ENCODE results near the gene ABCD1.

The ABCD1 gene

DNA sequence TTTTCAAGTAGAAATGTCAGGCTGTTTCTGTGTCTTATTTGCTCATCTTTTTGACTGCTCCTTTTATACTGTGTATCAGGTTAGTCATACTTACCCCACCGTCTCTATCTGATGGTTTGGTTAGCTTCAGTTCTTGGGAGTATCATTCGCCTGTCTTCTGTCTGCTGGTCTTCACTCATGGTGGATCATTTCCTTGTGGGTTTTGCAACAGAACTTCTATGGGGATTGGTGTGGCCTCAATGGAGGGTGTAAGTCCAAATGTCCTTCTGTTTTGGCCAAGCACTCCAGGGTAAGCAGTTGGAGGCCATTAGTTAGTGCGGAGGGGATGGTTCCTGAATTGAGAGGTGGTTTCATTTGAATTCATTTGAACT lies 7.2 kb downstream of the ABCD1 start:
- peaks cover 18% of the 10 kb centered on the region for H3K4me1 ChIP-seq (ENCODE audit: insufficient read depth, low read length, poor library complexity, severe bottlenecking)
- H3K27me3 ChIP-seq (ENCODE audit: insufficient read depth, low read length, poor library complexity, severe bottlenecking): no peaks in the 10 kb centered on the region
- H4K20me1 ChIP-seq (ENCODE audit: insufficient read depth, low read length, poor library complexity, severe bottlenecking): no peaks in the 10 kb centered on the region
- H3F3A ChIP-seq (ENCODE audit: low read depth): no peaks in the 10 kb centered on the region
- H2AFZ ChIP-seq (ENCODE audit: low read length): no peak overlapping the region
- H3K79me2 ChIP-seq (ENCODE audit: insufficient read depth, low read length): no peaks in the 10 kb centered on the region
- H3K9ac ChIP-seq (ENCODE audit: low read depth, low read length, poor library complexity, severe bottlenecking): no peak overlapping the region
- no peak overlapping the region for H3K4me3 ChIP-seq (ENCODE audit: low read length, poor library complexity, severe bottlenecking)
- H3K9me2 ChIP-seq (replicated peaks; ENCODE audit: low read depth, low read length): no peaks in the 10 kb centered on the region
- no peak overlapping the region for H3K4me2 ChIP-seq (ENCODE audit: low read depth, low read length, poor library complexity, severe bottlenecking)
- H3K9me3 ChIP-seq (ENCODE audit: insufficient read depth, low read depth, low read length): no peaks in the 10 kb centered on the region
- H3K36me3 ChIP-seq (ENCODE audit: insufficient read depth, low read length): no peaks in the 10 kb centered on the region
- TF ChIP-seq EZH2phosphoT487 (IDR thresholded peaks at IDR 0.05; ENCODE audit: borderline replicate concordance): no peak
- TF ChIP-seq, protein P1, sequence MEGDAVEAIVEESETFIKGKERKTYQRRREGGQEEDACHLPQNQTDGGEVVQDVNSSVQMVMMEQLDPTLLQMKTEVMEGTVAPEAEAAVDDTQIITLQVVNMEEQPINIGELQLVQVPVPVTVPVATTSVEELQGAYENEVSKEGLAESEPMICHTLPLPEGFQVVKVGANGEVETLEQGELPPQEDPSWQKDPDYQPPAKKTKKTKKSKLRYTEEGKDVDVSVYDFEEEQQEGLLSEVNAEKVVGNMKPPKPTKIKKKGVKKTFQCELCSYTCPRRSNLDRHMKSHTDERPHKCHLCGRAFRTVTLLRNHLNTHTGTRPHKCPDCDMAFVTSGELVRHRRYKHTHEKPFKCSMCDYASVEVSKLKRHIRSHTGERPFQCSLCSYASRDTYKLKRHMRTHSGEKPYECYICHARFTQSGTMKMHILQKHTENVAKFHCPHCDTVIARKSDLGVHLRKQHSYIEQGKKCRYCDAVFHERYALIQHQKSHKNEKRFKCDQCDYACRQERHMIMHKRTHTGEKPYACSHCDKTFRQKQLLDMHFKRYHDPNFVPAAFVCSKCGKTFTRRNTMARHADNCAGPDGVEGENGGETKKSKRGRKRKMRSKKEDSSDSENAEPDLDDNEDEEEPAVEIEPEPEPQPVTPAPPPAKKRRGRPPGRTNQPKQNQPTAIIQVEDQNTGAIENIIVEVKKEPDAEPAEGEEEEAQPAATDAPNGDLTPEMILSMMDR (conservative IDR thresholded peaks at IDR 0.05; ENCODE audit: low read length): no peak

DNA sequence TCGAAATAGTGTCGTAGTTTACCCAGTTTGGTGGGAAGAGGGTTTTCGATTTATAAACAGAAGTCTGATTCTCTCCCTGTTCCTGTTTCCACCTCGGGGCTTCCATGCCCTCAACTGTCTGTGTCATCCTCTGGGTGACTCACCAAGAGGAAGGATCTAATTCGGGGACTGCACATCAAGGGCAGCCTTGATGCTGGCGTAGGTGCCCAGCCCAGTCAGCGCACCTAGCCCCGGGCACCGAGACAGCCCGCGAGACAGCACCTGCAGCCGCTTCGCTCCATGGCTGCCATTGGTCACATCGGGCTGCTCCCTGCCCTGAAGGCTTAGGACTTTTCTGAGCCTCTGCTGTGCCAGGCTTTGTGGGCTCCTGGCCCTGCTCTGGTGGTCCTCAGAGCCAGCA lies 7.7 kb downstream of the ABCD1 start:
- H3K9me2 ChIP-seq (replicated peaks; ENCODE audit: low read depth, low read length): no peaks in the 10 kb centered on the region
- H3K4me3 ChIP-seq (ENCODE audit: low read length, poor library complexity, severe bottlenecking): no peak overlapping the region
- peaks cover 12% of the 10 kb centered on the region for H3K4me1 ChIP-seq (ENCODE audit: insufficient read depth, low read length, poor library complexity, severe bottlenecking)
- no peaks in the 10 kb centered on the region for H3K36me3 ChIP-seq (ENCODE audit: insufficient read depth, low read length)
- no peak overlapping the region for H3K9ac ChIP-seq (ENCODE audit: low read depth, low read length, poor library complexity, severe bottlenecking)
- no peak overlapping the region for H3K4me2 ChIP-seq (ENCODE audit: low read depth, low read length, poor library complexity, severe bottlenecking)
- no peaks in the 10 kb centered on the region for H3K9me3 ChIP-seq (ENCODE audit: insufficient read depth, low read depth, low read length)
- TF ChIP-seq EZH2phosphoT487 (IDR thresholded peaks at IDR 0.05; ENCODE audit: borderline replicate concordance): no peak
- TF ChIP-seq, protein P1 (conservative IDR thresholded peaks at IDR 0.05; ENCODE audit: low read length): no peak
- H3K79me2 ChIP-seq (ENCODE audit: insufficient read depth, low read length): no peaks in the 10 kb centered on the region
- no peaks in the 10 kb centered on the region for H4K20me1 ChIP-seq (ENCODE audit: insufficient read depth, low read length, poor library complexity, severe bottlenecking)
- H3K27me3 ChIP-seq (ENCODE audit: insufficient read depth, low read length, poor library complexity, severe bottlenecking): no peaks in the 10 kb centered on the region
- H2AFZ ChIP-seq (ENCODE audit: low read length): no peak overlapping the region
- no peaks in the 10 kb centered on the region for H3F3A ChIP-seq (ENCODE audit: low read depth)

DNA sequence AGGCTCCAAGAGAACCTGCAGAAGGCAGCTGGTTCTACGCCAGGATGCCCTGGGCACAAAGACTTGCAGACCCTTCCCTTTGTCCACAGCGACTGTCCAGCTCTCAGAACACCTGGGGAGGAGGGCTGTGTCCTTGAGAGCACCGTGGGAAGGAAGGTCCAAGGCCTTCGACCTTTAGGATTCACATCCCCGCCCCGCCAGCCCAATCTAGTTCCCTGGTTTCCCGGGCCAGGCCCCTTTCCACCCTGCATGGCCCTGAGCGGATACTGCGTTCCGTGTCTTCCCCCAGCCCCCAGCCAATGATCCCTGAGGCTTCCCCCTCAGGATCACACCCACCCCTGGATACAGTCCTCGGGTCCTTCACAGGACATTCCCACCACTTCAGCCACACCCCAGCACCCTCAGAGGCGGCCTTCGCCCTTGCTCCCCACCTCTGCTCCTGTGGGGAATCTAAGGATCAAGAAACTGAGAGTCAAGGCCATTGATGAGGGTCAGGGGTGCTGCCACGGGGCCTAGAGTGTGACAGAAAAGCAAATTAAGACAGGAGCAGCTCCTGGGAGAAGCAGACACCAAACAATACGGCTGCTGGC lies 9.1 kb downstream of the ABCD1 start:
- H4K20me1 ChIP-seq (ENCODE audit: insufficient read depth, low read length, poor library complexity, severe bottlenecking): no peaks in the 10 kb centered on the region
- no peak overlapping the region for H3K4me3 ChIP-seq (ENCODE audit: low read length, poor library complexity, severe bottlenecking)
- no peaks in the 10 kb centered on the region for H3K36me3 ChIP-seq (ENCODE audit: insufficient read depth, low read length)
- no peaks in the 10 kb centered on the region for H3F3A ChIP-seq (ENCODE audit: low read depth)
- H3K27me3 ChIP-seq (ENCODE audit: insufficient read depth, low read length, poor library complexity, severe bottlenecking): no peaks in the 10 kb centered on the region
- no peaks in the 10 kb centered on the region for H3K9me2 ChIP-seq (replicated peaks; ENCODE audit: low read depth, low read length)
- no peak overlapping the region for H3K9ac ChIP-seq (ENCODE audit: low read depth, low read length, poor library complexity, severe bottlenecking)
- H3K4me1 ChIP-seq (ENCODE audit: insufficient read depth, low read length, poor library complexity, severe bottlenecking): peaks cover 3% of the 10 kb centered on the region
- no peaks in the 10 kb centered on the region for H3K79me2 ChIP-seq (ENCODE audit: insufficient read depth, low read length)
- TF ChIP-seq EZH2phosphoT487 (IDR thresholded peaks at IDR 0.05; ENCODE audit: borderline replicate concordance): no peak
- TF ChIP-seq, protein P1 (conservative IDR thresholded peaks at IDR 0.05; ENCODE audit: low read length): no peak
- no peak overlapping the region for H2AFZ ChIP-seq (ENCODE audit: low read length)
- no peaks in the 10 kb centered on the region for H3K9me3 ChIP-seq (ENCODE audit: insufficient read depth, low read depth, low read length)
- no peak overlapping the region for H3K4me2 ChIP-seq (ENCODE audit: low read depth, low read length, poor library complexity, severe bottlenecking)
